CD4-positive, alpha-beta T cell treated with Interleukin-17A for 1 hour (primary cell): ENCODE results near the gene CCIN.
"Not testable (repeated sequence)": the region's sequence is repeated elsewhere in the genome, so short reads cannot be mapped to it uniquely, and the experiment has no call there.

Source experiments
- DNase-seq: peaks from one replicate; pipeline ENCODE4 v3.0.0-alpha.2; 2020

The CCIN gene

GRCh38 chr9:36161187-36161586 lies 8.0 kb upstream of the CCIN start:
- no peak for DNase-seq

- DNase-seq = no peak
Measured at GRCh38 chr9:36162211-36162738, 6.9 kb upstream of the CCIN start.

GRCh38 chr9:36163049-36163785 lies 6.0 kb upstream of the CCIN start:
- no peak for DNase-seq

DNA sequence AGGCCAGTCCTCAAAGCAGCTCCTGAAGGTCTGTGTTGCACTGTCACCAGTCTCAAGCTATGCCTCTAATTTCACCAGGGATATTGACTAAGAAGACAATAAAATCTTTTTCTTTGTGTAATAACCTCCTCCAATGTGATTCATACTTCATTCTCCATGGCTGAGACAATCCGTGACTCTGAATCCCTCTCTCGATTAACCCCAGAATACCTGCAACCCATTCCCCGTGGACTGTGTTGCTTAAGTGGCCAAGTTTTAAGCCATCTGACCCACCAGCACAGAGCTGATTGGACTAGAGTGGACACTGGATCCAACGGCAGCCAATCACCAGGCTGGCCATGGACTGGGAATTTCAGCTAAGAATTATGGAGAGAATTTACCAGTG lies 5.4 kb upstream of the CCIN start:
- no peak for DNase-seq

DNA sequence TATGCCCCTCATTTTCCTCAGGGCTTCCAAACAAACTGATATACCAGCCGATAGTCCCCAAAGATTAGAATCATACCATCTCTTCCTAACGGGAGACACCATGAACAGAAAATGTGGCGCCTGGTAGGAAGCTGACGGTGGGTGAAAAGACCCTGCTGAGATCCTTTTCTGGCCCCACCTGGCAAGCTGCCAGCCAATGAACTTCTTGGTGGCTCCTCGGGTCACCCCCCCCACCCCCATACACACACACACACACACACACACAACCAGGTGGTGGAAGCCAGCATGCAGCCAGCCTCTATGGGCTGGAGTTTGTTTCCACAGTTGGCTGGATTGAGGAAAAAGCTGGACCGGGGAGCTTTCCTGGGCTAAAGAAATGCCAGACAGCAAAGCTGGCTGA lies 4.8 kb upstream of the CCIN start:
- DNase-seq = no peak

- no peak for DNase-seq
Measured at GRCh38 chr9:36164989-36165388, 4.2 kb upstream of the CCIN start.

GRCh38 chr9:36165826-36166167 lies 3.4 kb upstream of the CCIN start:
- DNase-seq = no peak

DNA sequence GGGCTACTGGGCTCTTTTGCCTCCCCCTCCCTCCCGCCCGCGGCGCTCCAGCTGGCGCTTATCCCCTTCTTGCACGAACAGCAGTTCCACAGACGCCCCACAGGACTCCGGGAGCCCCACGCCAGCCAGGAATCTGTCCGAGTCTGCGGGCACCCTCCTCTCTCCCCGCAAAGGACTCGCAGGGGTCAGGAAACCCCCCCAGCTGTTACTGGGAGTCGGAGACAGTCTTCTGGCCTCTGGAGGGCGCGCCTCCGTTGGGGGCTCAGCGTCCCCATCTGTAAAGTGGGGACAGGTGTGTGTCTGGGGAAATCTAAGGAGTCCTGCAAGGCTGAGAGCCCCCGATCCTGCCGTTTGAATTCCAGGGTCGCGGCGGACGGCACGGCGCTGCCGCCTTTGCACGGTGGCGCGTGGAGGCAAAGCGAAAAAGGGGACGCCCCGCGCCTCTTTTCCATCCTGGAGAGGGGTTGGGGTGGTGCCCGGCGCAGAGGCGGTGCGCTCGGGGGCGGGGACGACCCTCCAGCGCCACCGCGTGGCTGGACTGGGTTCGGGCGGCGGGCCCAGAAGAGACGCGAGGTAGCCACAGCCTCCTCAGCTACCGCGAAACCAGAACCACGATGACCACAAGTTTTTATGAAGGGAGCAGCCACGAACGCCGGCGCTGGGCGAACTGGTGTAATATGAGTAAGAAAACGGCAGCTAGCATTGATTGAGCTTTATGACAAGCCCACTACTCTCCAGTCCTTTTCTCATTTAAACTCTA lies 2.8 kb upstream of the CCIN start:
- DNase-seq = peak; percentile 87

- no peak for DNase-seq
Measured at GRCh38 chr9:36169708-36170107, 520 bp downstream of the CCIN start.

- no peak for DNase-seq
Measured at GRCh38 chr9:36170531-36170930, 1.3 kb downstream of the CCIN start.

GRCh38 chr9:36173861-36174260 lies 4.7 kb downstream of the CCIN start:
- DNase-seq = no peak

DNA sequence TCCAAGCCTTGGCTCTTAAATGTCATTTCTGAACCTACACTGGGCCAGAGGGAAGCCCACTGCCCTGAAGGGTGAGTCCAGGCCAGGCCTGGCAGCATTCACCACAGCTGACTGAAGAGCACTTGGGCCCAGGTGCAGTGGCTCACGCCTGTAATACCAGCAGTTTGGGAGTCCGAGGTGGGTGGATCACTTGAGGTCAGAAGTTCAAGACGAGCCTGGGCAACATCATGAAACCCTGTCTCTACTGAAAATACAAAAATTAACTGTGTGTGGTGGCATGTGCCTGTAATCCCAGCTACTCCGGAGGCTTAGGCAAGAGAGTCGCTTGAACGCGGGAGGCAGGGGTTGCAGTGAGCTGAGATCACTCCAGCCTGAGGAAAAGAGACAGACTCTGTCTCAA lies 5.1 kb downstream of the CCIN start:
- DNase-seq = no peak

DNA sequence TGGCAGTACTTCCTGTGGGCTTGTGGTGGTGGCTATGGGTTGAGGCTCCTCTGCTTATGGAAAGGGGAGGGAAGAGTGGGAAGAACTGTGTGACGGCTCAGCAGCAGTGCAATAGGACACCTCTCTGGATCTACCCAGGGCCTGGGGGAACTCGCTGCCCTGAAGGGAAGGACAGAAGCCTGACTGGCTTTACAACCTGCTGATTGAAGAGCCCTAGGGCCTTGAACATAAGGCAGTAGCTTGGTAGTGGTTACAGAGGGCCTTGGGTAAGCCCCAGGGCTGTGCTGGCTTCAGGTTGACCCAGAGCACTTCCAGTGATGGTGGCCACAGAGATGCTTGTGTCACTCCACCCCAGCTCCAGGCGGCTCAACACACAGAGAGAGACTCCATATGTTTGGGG lies 5.5 kb downstream of the CCIN start:
- DNase-seq = no peak

DNA sequence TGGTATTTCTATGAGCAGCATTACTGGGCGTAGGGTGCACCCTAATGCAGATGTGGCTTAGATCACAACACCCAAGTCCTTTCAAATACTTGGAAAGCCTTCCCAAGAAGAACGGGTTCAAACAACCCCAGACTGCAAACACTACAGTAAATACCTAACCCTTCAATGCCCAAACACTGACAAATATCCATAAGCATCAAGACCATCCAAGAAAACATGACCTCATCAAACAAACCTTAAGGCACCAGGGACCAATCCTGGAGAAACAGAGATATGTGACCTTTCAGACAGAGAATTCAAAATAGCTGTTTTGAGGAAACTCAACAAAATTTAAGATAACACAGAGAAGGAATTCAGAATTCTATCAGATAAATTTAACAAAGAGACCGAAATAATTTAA lies 6.0 kb downstream of the CCIN start:
- DNase-seq = not testable (repeated sequence)

DNA sequence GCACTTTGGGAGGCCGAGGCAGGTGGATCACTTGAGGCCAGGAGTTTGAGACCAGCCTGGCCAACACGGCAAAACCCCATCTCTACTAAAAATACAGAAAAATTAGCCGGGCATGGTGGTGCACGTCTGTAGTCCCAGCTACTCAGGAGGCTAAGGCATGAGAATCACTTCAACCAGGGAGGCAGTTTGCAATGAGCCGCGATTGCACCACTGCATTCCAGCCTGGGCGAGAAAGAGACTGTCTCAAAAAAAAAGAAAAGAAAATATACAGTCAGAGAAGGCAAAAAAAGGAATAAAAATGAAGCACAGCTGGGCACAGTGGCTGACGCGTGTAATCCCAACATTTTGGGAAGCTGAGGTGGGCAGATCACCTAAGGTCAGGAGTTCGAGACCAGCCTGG lies 7.3 kb downstream of the CCIN start:
- not testable (repeated sequence) for DNase-seq

- DNase-seq = no peak
Measured at GRCh38 chr9:36177571-36177970, 8.4 kb downstream of the CCIN start.

- DNase-seq = not testable (repeated sequence)
Measured at GRCh38 chr9:36180243-36180642, 11.1 kb downstream of the CCIN start.

- DNase-seq = no peak
Measured at GRCh38 chr9:36187414-36187813, 18.2 kb downstream of the CCIN start.

- DNase-seq = no peak
Measured at GRCh38 chr9:36188212-36188611, 19.0 kb downstream of the CCIN start.

DNA sequence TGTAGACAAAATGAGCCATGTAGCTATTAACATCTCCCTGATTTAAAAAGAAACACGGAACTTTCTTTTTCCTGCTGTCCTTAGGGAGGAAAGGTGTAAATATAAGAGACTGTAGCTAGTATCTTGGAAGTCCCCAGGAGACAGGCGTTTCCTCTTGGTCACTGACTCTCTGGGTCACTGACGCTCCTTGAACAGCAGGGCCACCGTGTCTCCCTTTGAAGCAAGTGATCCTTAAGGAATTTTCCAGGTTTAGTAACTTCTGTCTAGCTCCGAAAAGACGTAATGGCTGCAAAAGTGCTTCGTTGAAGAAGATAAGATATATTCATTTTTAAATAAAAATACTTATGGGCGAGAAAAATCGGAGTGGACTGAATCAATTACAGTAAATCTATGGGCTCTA lies 20.8 kb downstream of the CCIN start:
- no peak for DNase-seq

- peak; percentile 98 for DNase-seq
Measured at GRCh38 chr9:36190388-36191289, 21.5 kb downstream of the CCIN start, which contains the start of gene CLTA. Gene CLTA, plus strand, starts transcription at chr9:36190921. Its CDS starts 136 bp downstream, at chr9:36191057.

- DNase-seq = peak; percentile 40
Measured at GRCh38 chr9:36191290-36191645, 22.1 kb downstream of the CCIN start.

DNA sequence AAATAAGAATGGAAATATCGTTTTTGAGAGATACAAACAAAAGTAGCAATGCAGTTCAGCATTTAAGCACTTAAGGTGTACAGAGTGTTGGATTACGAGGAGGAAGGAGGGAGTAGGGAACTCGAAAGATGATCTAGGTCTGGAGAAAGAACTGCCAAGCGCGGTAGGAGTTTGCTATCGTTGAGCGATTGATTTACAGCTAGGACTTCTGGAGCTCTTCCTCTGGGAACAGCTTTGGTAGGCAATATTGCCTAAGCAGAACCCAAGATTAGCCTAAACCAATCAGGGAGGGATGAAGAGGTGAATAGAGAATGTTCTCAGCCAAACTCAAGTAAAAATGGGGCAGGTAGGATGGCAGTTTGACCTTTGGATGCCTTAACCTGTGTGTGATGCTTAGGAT lies 22.5 kb downstream of the CCIN start:
- DNase-seq = no peak
